ENCODE data around the gene IGSF6.

DNA sequence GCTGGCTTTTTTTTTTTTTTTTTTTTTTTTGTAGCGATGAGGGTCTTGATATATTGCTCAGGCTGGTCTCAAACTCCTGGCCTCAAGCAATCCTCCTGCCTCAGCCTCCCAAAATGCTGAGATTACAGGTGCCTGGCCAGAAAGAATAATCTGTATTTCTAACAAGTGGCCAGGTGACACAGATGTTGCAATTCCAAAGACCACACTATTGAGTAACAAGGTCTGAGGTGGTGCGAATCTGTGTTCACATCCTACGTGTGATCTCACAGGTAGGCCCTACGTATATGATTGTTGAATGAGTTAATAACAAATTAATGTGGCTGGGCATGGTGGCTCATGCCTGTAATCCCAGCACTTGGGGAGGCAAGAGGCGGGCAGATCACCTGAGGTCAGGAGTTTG, 44.6 kb upstream of the IGSF6 start:
- TF ChIP-seq POLR2AphosphoS5 (IDR thresholded peaks at IDR 0.05; ENCODE audit: borderline replicate concordance, low read depth, low read length) (no peak), EZH2 (IDR thresholded peaks at IDR 0.05) (no peak)
